ENCODE results near the gene EIF4A3. TPM values are rescaled to one million over a fixed set of nuclear protein-coding genes. Genes with fewer than 3 reads are reported as not detected.

EIF4A3 gene
- total and polyA plus RNA-seq, 9 of the 15 experiments (the other 6 are each of a cell fraction or from before 2014, with no cell fraction given) = 62.7 to 171 (median 127) TPM

DNA sequence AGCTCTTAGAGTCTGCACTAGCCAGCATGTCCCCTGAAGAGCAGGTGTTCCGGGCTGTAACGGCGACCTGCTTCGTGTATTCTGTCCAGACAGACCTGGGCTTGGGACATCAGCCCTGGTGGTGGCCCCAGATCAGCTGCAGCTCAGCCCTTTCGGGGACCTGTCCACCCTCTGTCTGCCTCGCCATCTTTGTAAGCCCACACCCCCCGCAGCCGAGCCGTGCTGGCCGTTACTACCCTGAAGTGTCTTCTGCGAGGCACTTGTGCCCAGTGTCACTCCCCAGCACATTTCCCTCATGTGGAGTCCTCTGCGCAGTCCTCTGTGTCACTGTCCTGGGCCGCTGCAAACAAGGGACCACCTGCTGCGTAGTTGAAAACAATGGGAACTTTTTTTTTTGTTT, 33.3 kb upstream of the EIF4A3 start (continued):
- TF ChIP-seq, protein P1, sequence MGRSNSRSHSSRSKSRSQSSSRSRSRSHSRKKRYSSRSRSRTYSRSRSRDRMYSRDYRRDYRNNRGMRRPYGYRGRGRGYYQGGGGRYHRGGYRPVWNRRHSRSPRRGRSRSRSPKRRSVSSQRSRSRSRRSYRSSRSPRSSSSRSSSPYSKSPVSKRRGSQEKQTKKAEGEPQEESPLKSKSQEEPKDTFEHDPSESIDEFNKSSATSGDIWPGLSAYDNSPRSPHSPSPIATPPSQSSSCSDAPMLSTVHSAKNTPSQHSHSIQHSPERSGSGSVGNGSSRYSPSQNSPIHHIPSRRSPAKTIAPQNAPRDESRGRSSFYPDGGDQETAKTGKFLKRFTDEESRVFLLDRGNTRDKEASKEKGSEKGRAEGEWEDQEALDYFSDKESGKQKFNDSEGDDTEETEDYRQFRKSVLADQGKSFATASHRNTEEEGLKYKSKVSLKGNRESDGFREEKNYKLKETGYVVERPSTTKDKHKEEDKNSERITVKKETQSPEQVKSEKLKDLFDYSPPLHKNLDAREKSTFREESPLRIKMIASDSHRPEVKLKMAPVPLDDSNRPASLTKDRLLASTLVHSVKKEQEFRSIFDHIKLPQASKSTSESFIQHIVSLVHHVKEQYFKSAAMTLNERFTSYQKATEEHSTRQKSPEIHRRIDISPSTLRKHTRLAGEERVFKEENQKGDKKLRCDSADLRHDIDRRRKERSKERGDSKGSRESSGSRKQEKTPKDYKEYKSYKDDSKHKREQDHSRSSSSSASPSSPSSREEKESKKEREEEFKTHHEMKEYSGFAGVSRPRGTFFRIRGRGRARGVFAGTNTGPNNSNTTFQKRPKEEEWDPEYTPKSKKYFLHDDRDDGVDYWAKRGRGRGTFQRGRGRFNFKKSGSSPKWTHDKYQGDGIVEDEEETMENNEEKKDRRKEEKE (IDR thresholded peaks at IDR 0.05; ENCODE audit: borderline replicate concordance in 1 of 2, control insufficient read depth in 1 of 2, low read depth in 2 of 2, low read length in 1 of 2) = no peak
- TF ChIP-seq NEUROD1 (IDR thresholded peaks at IDR 0.05; ENCODE audit: borderline replicate concordance, low read depth, low read length, partially characterized antibody) (no peak), ATF1 (CRISPR knock-in tag; IDR thresholded peaks at IDR 0.05) (no peak), ATF1 (tag; IDR thresholded peaks at IDR 0.05) (no peak)

DNA sequence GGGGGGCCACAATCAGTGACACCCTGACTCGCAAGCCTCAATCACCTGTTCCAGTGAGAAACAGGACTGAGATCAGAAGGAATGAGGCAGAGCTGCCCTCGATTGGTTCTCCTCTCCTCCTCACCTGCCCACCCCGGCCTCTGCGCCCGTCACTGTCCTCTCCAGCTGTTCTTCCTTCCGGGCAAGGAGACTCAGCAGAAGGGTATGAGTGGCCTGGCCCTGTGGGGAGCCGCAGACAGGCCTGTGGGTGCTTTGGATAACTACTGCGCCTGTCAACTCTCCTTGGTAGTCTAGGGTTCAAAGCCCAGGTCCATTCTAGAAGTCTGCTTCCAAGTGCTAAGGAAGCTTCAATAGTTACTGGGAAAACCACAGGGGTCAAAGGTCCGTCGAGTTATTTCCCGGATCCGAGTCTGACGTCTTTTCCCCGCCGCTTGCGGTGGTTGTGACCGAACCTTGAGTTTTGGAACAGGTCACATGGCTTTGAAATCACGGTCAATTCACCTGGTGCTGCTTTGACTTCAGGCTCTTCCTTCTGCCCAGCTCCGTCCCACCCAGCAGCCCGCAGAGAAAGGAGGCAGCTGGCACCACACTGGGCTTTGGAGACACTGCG, 31.2 kb upstream of the EIF4A3 start:
- Histone ChIP-seq H3K27me3 (ENCODE audit: control insufficient read depth in 2 of 2, insufficient read depth in 2 of 2, low read length in 2 of 2) (peaks cover 61 to 81% of the 10 kb centered on the region in 2 experiments), H3K36me3 (ENCODE audit: control insufficient read depth, insufficient read depth, low read length) (no peaks in the 10 kb centered on the region), H4K20me1 (replicated peaks; ENCODE audit: control insufficient read depth, insufficient read depth, low read length) (no peaks in the 10 kb centered on the region; the same call in 1 of the 2 replicates), H3K4me1 (replicated peaks in 1 of 2; ENCODE audit: control insufficient read depth in 2 of 2, insufficient read depth in 2 of 2, low read length in 2 of 2) (peaks cover 0 to 16% of the 10 kb centered on the region in 2 experiments; a peak in 2 of 5 replicates), H3K9ac (ENCODE audit: insufficient read depth in 1 of 2, low read depth in 2 of 2, low read length in 2 of 2) (0 out of 4 replicates have a peak overlapping the region, but pooled peaks of 1 of the 2 experiments have one; percentile 6), H3K9me3 (replicated peaks; ENCODE audit: control insufficient read depth, insufficient read depth, low read depth, low read length) (no peaks in the 10 kb centered on the region), H3K27ac (ENCODE audit: extremely low read depth, low read depth, low read length) (no peak overlapping the region), H3K4me3 (no peak overlapping the region), H2AFZ (ENCODE audit: low read depth, low read length) (no peak overlapping the region), H3K9me1 (ENCODE audit: control insufficient read depth, insufficient read depth, low read length) (no peaks in the 10 kb centered on the region), H3K4me2 (ENCODE audit: insufficient read depth, low read length) (no peak overlapping the region), H3K79me2 (ENCODE audit: control insufficient read depth, insufficient read depth, low read length) (no peaks in the 10 kb centered on the region)
- no peak for ATAC-seq
- no peak for DNase-seq (ENCODE audit: extremely low read depth in 1 of 4, low spot score in 3 of 4)
- TF ChIP-seq NR2C2 (CRISPR knock-in tag; IDR thresholded peaks at IDR 0.05) (no peak), NR2C2 (tag; IDR thresholded peaks at IDR 0.05) (peak; percentile 56; the same call in 1 of the 2 replicates), NCOR1 (IDR thresholded peaks at IDR 0.05) (no peak), ZKSCAN1 (IDR thresholded peaks at IDR 0.05; ENCODE audit: low read depth, low read length) (no peak)
- TF ChIP-seq, protein P2, sequence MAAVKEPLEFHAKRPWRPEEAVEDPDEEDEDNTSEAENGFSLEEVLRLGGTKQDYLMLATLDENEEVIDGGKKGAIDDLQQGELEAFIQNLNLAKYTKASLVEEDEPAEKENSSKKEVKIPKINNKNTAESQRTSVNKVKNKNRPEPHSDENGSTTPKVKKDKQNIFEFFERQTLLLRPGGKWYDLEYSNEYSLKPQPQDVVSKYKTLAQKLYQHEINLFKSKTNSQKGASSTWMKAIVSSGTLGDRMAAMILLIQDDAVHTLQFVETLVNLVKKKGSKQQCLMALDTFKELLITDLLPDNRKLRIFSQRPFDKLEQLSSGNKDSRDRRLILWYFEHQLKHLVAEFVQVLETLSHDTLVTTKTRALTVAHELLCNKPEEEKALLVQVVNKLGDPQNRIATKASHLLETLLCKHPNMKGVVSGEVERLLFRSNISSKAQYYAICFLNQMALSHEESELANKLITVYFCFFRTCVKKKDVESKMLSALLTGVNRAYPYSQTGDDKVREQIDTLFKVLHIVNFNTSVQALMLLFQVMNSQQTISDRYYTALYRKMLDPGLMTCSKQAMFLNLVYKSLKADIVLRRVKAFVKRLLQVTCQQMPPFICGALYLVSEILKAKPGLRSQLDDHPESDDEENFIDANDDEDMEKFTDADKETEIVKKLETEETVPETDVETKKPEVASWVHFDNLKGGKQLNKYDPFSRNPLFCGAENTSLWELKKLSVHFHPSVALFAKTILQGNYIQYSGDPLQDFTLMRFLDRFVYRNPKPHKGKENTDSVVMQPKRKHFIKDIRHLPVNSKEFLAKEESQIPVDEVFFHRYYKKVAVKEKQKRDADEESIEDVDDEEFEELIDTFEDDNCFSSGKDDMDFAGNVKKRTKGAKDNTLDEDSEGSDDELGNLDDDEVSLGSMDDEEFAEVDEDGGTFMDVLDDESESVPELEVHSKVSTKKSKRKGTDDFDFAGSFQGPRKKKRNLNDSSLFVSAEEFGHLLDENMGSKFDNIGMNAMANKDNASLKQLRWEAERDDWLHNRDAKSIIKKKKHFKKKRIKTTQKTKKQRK (IDR thresholded peaks at IDR 0.05; ENCODE audit: borderline replicate concordance, low read depth, low read length) = no peak
- TF ChIP-seq, protein P3, sequence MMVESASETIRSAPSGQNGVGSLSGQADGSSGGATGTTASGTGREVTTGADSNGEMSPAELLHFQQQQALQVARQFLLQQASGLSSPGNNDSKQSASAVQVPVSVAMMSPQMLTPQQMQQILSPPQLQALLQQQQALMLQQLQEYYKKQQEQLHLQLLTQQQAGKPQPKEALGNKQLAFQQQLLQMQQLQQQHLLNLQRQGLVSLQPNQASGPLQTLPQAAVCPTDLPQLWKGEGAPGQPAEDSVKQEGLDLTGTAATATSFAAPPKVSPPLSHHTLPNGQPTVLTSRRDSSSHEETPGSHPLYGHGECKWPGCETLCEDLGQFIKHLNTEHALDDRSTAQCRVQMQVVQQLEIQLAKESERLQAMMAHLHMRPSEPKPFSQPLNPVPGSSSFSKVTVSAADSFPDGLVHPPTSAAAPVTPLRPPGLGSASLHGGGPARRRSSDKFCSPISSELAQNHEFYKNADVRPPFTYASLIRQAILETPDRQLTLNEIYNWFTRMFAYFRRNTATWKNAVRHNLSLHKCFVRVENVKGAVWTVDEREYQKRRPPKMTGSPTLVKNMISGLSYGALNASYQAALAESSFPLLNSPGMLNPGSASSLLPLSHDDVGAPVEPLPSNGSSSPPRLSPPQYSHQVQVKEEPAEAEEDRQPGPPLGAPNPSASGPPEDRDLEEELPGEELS (CRISPR knock-in tag; IDR thresholded peaks at IDR 0.05; ENCODE audit: borderline replicate concordance) = no peak
- no peak for FAIRE-seq
- ChIA-PET POLR2A (interaction anchor here (1.1 kb wide), 1 partner anchor 10 kb away, joined by 4 read pairs; no protein-coding TSS in a partner anchor), CTCF (ENCODE audit: low intra/inter-chr PET ratio) (no interaction called here)
- 4% methylated on average over 21 of the region's 21 CpGs for WGBS (ENCODE audit: insufficient coverage, low coverage, missing lambda C conversion rate)
- BruUV-seq (replicated peaks) = no TSS peak
- in situ Hi-C loops (cut with MboI) = no loop called here
- intact Hi-C loops (cut with micrococcal nuclease) = no loop called here
